SK-N-SH treated with all-trans-retinoic acid at 6 μM for 48 hours (cell line): ENCODE results near the gene FBXO8.

Source experiments
- ATAC-seq: fragments of 200-7000 bp; cut with Tn5 transposase; 3 replicates; pipeline ENCODE4 v1.9.1; 2020; ENCODE audit warnings: mild to moderate bottlenecking, moderate library complexity
- ARNTL ChIP-seq: fragments of 450-650 bp; formaldehyde crosslinking; IDR thresholded peaks from 2 replicates; pipeline ENCODE4 v1.5.0; 2020; ENCODE audit warnings: low read depth, mild to moderate bottlenecking, moderate library complexity, borderline replicate concordance
- BACH2 ChIP-seq: fragments of 250-450 bp; sonication (Bioruptor Pico); IDR thresholded peaks from 2 replicates; pipeline ENCODE4 v1.9.0; 2021; ENCODE audit warnings: mild to moderate bottlenecking, borderline replicate concordance
- CREB5 ChIP-seq: fragments of 250-450 bp; sonication (Bioruptor Pico); IDR thresholded peaks from 2 replicates; pipeline ENCODE4 v1.5.1; 2020; ENCODE audit warnings: low read depth, mild to moderate bottlenecking, moderate library complexity
- CSRNP3 ChIP-seq: fragments of 250-450 bp; sonication (Bioruptor Pico); IDR thresholded peaks from 2 replicates; pipeline ENCODE4 v1.5.1; 2021; ENCODE audit warnings: mild to moderate bottlenecking, moderate library complexity
- ESRRG ChIP-seq: fragments of 250-450 bp; sonication (Bioruptor Pico); IDR thresholded peaks from 2 replicates; pipeline ENCODE4 v1.6.1; 2021; ENCODE audit warnings: mild to moderate bottlenecking
- GLIS3 ChIP-seq: fragments of 250-450 bp; sonication (Bioruptor Pico); IDR thresholded peaks from 2 replicates; pipeline ENCODE4 v1.5.0; 2020; ENCODE audit warnings: mild to moderate bottlenecking, moderate library complexity
- ISL1 ChIP-seq: fragments of 250-450 bp; sonication (Bioruptor Pico); IDR thresholded peaks from 2 replicates; pipeline ENCODE4 v2.1.2; 2022; ENCODE audit warnings: mild to moderate bottlenecking, moderate library complexity
- OSR1 ChIP-seq: fragments of 250-450 bp; sonication (Bioruptor Pico); IDR thresholded peaks from 2 replicates; pipeline ENCODE4 v1.8.0; 2022; ENCODE audit warnings: moderate library complexity, mild to moderate bottlenecking, inconsistent platforms
- PATZ1 ChIP-seq: fragments of 250-450 bp; sonication (Bioruptor Pico); IDR thresholded peaks from 2 replicates; pipeline ENCODE4 v1.8.0; 2020; ENCODE audit warnings: mild to moderate bottlenecking, moderate library complexity, borderline replicate concordance
- POU6F1 ChIP-seq: fragments of 250-450 bp; sonication (Bioruptor Pico); IDR thresholded peaks from 2 replicates; pipeline ENCODE4 v1.8.0; 2021; ENCODE audit warnings: low read depth, mild to moderate bottlenecking, moderate library complexity, borderline replicate concordance
- PPARA ChIP-seq: fragments of 250-450 bp; sonication (Bioruptor Pico); IDR thresholded peaks from 2 replicates; pipeline ENCODE4 v1.5.0; 2020; ENCODE audit warnings: mild to moderate bottlenecking, borderline replicate concordance
- RARB ChIP-seq: fragments of 250-450 bp; sonication (Bioruptor Pico); IDR thresholded peaks from 2 replicates; pipeline ENCODE4 v1.8.0; 2021; ENCODE audit warnings: mild to moderate bottlenecking, moderate library complexity
- SNAI2 ChIP-seq: fragments of 250-450 bp; sonication (Bioruptor Pico); IDR thresholded peaks from 2 replicates; pipeline ENCODE4 v1.5.0; 2020; ENCODE audit warnings: mild to moderate bottlenecking, moderate library complexity
- TOX ChIP-seq: fragments of 250-450 bp; sonication (Bioruptor Pico); IDR thresholded peaks from 2 replicates; pipeline ENCODE4 v1.8.0; 2021; ENCODE audit warnings: mild to moderate bottlenecking, moderate library complexity, borderline replicate concordance
- TSHZ2 ChIP-seq: fragments of 250-450 bp; sonication (Bioruptor Pico); IDR thresholded peaks from 2 replicates; pipeline ENCODE4 v1.5.0; 2020; ENCODE audit warnings: mild to moderate bottlenecking, moderate library complexity
- ZC3H10 ChIP-seq: fragments of 250-450 bp; sonication (Bioruptor Pico); IDR thresholded peaks from 2 replicates; pipeline ENCODE4 v1.5.1; 2021; ENCODE audit warnings: mild to moderate bottlenecking, moderate library complexity
- ZFP3 ChIP-seq: fragments of 250-450 bp; sonication (Bioruptor Pico); IDR thresholded peaks from 2 replicates; pipeline ENCODE4 v1.5.0; 2020; ENCODE audit warnings: mild to moderate bottlenecking, moderate library complexity
- ZNF565 ChIP-seq: fragments of 450-650 bp; formaldehyde crosslinking; conservative IDR thresholded peaks from 2 replicates; pipeline ENCODE4 v1.5.0; 2020; ENCODE audit warnings: low read depth, mild to moderate bottlenecking, moderate library complexity
- ZNF70 ChIP-seq: fragments of 450-650 bp; formaldehyde crosslinking; IDR thresholded peaks from 2 replicates; pipeline ENCODE4 v1.5.0; 2020; ENCODE audit warnings: mild to moderate bottlenecking, moderate library complexity
- ZNF8 ChIP-seq: fragments of 450-650 bp; formaldehyde crosslinking; IDR thresholded peaks from 2 replicates; pipeline ENCODE4 v1.5.0; 2020; ENCODE audit warnings: mild to moderate bottlenecking, moderate library complexity

The FBXO8 gene

GRCh38 chr4:174274436-174274835, 9.0 kb downstream of the FBXO8 start:
- TF ChIP-seq PPARA (CRISPR knock-in tag) (no peak), TSHZ2 (no peak), ESRRG (CRISPR knock-in tag) (no peak), ZNF565 (CRISPR knock-in tag) (no peak), SNAI2 (CRISPR knock-in tag) (no peak)
- TF ChIP-seq, all 23 proteins: peak for 0
- ATAC-seq: no peak

- no peak for TF ChIP-seq PATZ1 (CRISPR knock-in tag)
- no peak for TF ChIP-seq ZNF70 (CRISPR knock-in tag)
- no peak for TF ChIP-seq TSHZ2
- TF ChIP-seq CREB5: no peak
- TF ChIP-seq ZFP3 (CRISPR knock-in tag): no peak
- no peak for TF ChIP-seq ARNTL (CRISPR knock-in tag)
- TF ChIP-seq ZC3H10 (CRISPR knock-in tag): no peak
- no peak for TF ChIP-seq RARB
- no peak for TF ChIP-seq ESRRG (CRISPR knock-in tag)
- TF ChIP-seq ISL1 (CRISPR knock-in tag): no peak
- TF ChIP-seq GLIS3 (CRISPR knock-in tag): no peak
- no peak for TF ChIP-seq SNAI2 (CRISPR knock-in tag)
- no peak for TF ChIP-seq POU6F1 (CRISPR knock-in tag)
- TF ChIP-seq BACH2 (CRISPR knock-in tag): no peak
- ATAC-seq: no peak
These were observed 9.5 kb downstream of the FBXO8 start for GRCh38 chr4:174273930-174274329.

GRCh38 chr4:174266416-174266815, 17.1 kb downstream of the FBXO8 start:
- ATAC-seq: no peak; the same call in 2 of the 3 replicates
- TF ChIP-seq SNAI2 (CRISPR knock-in tag) (no peak), OSR1 (CRISPR knock-in tag) (no peak), PPARA (CRISPR knock-in tag) (no peak), ISL1 (CRISPR knock-in tag) (no peak), ESRRG (CRISPR knock-in tag) (no peak), ZFP3 (CRISPR knock-in tag) (no peak), PATZ1 (CRISPR knock-in tag) (no peak), ZC3H10 (CRISPR knock-in tag) (no peak), ZNF70 (CRISPR knock-in tag) (no peak), CSRNP3 (CRISPR knock-in tag) (no peak), TSHZ2 (no peak), BACH2 (CRISPR knock-in tag) (no peak), ZNF8 (CRISPR knock-in tag) (no peak), GLIS3 (CRISPR knock-in tag) (no peak), TOX (CRISPR knock-in tag) (no peak)
